Skeletal muscle cell (primary cell): ENCODE measurements around the gene KRTAP4-5.
"Not testable (repeated sequence)": the region's sequence is repeated elsewhere in the genome, so short reads cannot be mapped to it uniquely, and the experiment has no call there.

Source experiments
- DNase-seq: peaks from one replicate; pipeline ENCODE4 v3.0.0-alpha.2; 2010; ENCODE audit warnings: low read depth
- H3K4me3 ChIP-seq: 2 replicates; pipeline ENCODE4 v1.5.1; 2011; ENCODE audit warnings: low read depth, mild to moderate bottlenecking, control low read depth, low read length, moderate library complexity

The KRTAP4-5 gene

GRCh38 chr17:41149652-41149985 is at the start of gene KRTAP4-5:
Gene KRTAP4-5 (minus strand): TSS chr17:41149825. CDS start chr17:41149767, 58 bp downstream.
- DNase-seq, result no peak
- H3K4me3 ChIP-seq, result no peak within 1 kb of the TSS

DNA sequence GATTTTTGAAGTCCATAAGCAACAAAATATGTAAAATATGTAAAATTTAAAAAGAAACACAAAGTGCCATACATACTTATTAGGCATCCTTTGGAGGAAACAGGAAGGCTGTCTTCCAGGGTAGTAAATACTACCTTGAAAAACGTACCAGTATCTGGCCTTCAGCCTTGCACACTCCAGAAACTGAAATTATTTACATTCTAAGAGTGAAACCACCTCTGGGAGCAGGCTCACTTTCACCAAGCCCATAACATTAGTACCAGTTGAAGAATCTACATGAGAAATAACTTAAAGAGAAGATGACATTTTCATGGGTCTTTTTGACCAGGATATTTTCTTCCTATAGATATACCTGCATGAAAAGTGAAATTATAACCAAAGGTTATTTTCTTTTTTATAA is 46.4 kb upstream of the KRTAP4-5 start:
- no peak for DNase-seq
- H3K4me3 ChIP-seq, result no peak overlapping the region

GRCh38 chr17:41190328-41190727 is 40.7 kb upstream of the KRTAP4-5 start:
- no peak overlapping the region for H3K4me3 ChIP-seq
- no peak for DNase-seq

GRCh38 chr17:41189837-41190318 is 40.3 kb upstream of the KRTAP4-5 start, which contains the start of gene KRTAP9-1:
Gene KRTAP9-1 (plus strand): TSS chr17:41189887. CDS start chr17:41189887, 0 bp downstream.
- DNase-seq, H3K4me3 ChIP-seq: not testable (repeated sequence)

DNA sequence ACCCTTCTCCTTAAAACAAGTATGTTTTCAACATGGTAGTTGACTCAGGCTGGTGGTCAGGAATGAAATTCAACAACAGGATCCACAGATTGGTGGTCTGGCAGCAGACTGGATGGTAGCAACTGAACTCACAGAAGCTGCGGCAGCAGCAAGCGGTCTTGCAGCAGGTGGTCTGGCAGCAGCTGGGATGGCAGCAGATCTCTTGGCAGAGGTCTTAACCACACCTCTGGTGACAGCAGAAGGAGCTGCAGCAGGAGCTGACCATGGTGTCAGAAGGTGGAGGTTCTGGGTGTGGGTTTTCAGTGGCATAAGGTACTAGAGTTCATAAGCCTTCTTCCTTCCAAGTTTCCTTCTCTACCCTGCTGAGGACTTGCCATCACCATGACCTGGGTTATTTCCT is 37.2 kb upstream of the KRTAP4-5 start:
- H3K4me3 ChIP-seq, result no peak overlapping the region
- peak; percentile 7 for DNase-seq

- DNase-seq, result no peak
- H3K4me3 ChIP-seq, result no peak overlapping the region
Observed at GRCh38 chr17:41185001-41185400, 35.4 kb upstream of the KRTAP4-5 start.

DNA sequence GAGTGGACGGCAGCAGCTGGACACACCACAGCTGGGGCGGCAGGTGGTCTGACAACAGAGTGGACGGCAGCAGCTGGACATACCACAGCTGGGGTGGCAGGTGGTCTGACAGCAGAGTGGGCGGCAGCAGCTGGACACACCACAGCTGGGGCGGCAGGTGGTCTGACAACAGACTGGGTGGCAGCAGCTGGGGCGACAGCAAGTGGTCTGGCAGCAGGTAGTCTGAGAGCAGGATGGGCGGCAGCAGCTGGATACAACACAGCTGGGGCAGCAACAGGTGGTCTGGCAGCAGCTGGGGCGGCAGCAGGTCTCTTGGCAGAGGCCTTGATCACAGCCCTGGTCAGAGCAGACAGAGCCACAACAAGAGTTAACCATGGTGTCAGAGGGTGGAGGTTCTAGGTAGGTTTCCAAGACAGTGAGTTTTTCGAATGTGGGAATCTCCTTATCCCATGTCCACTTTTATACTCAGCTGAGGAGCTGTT is 34.9 kb upstream of the KRTAP4-5 start, which contains the start of gene KRTAP4-1:
TSS of gene KRTAP4-1 (minus strand) at position 432 of the 482 bp plus-strand sequence. CDS start at position 375, 57 bp downstream.
- no peak for DNase-seq
- no peak within 1 kb of the TSS for H3K4me3 ChIP-seq

- DNase-seq, result no peak
- H3K4me3 ChIP-seq, result no peak overlapping the region
Observed at GRCh38 chr17:41178843-41179616, 29.4 kb upstream of the KRTAP4-5 start.

DNA sequence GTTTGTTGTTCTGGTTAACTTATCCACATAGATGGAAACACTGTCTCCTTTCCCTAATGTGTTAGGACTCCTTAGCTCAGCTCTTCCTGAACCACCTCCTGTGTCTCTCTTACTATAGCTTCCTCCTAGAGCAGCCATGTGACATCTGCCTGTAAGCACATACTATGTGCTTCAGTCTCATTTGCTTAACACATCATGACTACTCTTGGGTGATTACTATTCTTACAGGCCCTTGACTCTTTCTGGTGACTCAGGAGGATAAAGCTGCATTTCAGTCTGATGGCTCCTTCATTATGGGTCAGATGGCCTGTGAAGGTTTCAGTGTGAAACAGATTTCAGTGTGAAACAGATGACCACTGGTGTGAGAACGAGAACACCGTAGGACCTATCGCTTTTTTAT is 28.7 kb upstream of the KRTAP4-5 start:
- DNase-seq, result no peak
- H3K4me3 ChIP-seq, result no peak overlapping the region

DNA sequence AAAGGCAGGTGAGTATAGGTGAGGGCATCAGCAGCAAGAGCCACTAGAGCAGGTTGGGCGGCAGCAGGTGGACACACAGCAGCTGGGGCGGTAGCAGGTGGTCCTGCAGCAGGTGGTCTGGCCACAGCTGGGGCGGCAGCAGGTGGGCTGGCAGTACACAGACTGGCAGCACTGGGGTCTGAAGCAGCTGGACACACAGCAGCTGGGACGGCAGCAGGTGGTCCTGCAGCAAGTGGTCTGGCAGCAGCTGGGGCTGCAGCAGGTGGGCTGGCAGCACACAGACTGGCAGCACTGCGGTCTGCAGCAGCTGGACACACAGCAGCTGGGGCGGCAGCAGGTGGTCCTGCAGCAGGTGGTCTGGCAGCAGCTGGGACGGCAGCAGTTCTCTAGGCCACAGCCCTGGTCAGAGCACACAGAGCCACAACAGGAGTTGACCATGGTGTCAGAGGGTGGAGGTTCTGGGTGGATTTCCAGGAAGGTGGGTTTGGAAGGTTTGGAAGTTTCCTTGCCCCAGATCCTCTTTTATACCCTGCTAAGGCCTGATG is 28.2 kb upstream of the KRTAP4-5 start, which contains the start of gene KRTAP4-2:
TSS of gene KRTAP4-2 (minus strand) at position 495 of the 545 bp plus-strand sequence. CDS start at position 438, 57 bp downstream.
- no peak for DNase-seq

DNA sequence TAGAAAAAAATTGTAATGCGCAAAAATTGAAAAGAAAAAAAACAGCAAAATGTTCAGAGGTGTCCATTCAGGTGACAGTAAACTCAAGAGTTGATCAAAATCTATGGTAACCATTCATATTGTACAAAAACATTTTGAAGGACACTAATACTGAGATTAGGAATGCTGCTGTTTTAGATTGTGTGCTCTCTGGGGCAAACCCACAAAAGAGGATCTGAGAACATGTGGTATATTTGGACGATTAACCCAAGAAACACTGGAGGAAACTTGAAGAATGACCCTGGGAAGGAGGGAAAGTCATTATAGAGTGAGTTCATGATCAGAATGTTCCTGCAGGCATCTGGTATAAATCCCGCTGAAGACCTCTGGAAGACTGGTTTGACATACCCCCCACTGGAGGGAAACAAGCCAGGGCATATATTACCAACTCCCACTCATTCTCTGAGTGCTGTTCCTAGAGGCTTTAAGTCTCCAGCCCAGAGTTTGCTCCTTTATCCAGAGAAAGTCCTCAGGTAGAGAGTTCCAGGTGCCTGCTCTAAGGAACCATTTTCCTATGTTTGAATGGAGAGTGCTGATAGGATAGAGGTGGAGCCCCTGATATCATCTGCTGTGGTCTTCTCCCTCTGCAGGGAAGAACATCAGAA is 27.2 kb upstream of the KRTAP4-5 start:
- DNase-seq, result no peak
- H3K4me3 ChIP-seq, result no peak overlapping the region

More for the DNA sequence above, 28.2 kb upstream of the KRTAP4-5 start, which contains the start of gene KRTAP4-2:
- no peak within 1 kb of the TSS for H3K4me3 ChIP-seq

DNA sequence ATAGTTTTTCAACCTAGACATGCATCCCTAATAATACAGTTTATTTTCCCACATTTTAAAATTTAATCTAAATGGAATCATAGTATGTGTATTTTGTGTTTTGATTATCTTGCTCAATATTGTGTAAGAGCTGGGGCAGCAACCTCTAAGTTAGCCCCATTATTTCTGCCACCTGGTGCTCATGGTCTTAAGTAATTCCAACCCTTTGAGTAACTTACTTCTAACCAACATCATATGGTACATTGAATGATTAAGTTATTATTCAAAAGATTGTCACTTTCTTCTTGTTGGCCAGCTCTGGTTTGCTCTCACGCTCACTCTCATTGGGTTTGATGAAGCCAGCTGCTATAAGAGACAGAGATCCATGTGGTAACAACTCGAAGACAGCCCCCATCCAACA is 22.3 kb upstream of the KRTAP4-5 start:
- no peak overlapping the region for H3K4me3 ChIP-seq
- peak; percentile 11 for DNase-seq

DNA sequence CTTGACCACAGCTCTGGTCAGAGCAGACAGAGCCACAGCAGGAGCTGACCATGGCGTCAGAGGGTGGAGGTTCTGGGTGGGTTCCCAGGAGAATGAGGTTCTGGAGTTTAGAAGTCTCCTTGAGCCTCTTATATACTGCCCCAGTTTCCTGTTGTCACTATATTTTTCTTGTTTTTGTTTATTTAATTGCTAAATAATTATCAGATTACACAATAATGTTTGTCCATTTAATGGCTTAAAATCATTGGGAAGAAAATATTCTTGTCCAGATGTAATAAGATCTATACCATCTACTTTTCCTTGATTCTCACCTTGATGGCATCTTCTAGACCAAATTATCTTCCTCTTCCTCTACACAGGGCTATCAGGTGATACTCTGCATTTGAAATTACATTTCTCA is 18.5 kb upstream of the KRTAP4-5 start, which contains the start of gene KRTAP4-3:
TSS of gene KRTAP4-3 (minus strand) at position 101 of the 400 bp plus-strand sequence. CDS start at position 52, 49 bp downstream.
- no peak within 1 kb of the TSS for H3K4me3 ChIP-seq
- DNase-seq, result no peak

- no peak overlapping the region for H3K4me3 ChIP-seq
- no peak for DNase-seq
Observed at GRCh38 chr17:41167561-41167960, 17.9 kb upstream of the KRTAP4-5 start.

DNA sequence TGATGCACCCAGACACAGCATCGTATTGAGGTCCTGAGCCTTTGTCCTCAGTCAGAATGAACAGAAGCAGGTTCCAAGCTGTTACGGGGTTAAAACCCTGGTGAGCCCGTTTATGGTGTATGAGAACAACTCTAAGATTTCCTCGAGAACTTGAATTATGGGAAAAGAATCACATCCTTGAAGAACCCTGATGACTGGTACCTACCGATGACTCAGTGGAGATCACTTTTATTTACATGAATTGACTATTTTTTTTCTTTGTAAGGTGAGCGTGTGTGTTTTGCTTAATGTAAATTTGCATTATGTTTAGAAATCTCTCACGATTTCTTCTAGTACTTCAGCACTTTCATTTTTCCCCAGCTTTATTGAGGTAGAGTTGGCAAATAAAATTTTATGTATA is 14.2 kb upstream of the KRTAP4-5 start:
- no peak overlapping the region for H3K4me3 ChIP-seq
- no peak for DNase-seq

DNA sequence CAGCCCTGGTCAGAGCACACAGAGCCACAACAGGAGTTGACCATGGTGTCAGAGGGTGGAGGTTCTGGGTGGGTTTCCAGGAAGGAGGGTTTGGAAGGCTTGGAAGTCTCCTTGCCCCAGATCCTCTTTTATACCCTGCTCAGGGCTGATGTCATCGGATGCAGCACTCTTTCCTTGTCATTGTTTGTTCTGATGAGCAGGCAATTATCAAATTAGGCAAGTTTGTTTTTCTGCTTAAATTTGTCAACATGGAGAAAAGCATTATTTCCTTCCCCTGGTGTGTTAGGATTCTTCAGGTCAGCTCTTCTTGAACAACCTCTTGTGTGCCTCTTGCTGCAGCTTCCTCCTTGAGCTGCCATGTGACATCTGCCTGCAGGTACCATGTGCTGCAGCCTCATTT is 11.0 kb upstream of the KRTAP4-5 start, which contains the start of gene KRTAP4-4:
TSS of gene KRTAP4-4 (minus strand) at position 101 of the 400 bp plus-strand sequence. CDS start at position 44, 57 bp downstream.
- no peak for DNase-seq
- H3K4me3 ChIP-seq, result no peak within 1 kb of the TSS

GRCh38 chr17:41160190-41160589 is 10.6 kb upstream of the KRTAP4-5 start:
- DNase-seq, H3K4me3 ChIP-seq: not testable (repeated sequence)

GRCh38 chr17:41153856-41154255 is 4.2 kb upstream of the KRTAP4-5 start:
- no peak for DNase-seq

DNA sequence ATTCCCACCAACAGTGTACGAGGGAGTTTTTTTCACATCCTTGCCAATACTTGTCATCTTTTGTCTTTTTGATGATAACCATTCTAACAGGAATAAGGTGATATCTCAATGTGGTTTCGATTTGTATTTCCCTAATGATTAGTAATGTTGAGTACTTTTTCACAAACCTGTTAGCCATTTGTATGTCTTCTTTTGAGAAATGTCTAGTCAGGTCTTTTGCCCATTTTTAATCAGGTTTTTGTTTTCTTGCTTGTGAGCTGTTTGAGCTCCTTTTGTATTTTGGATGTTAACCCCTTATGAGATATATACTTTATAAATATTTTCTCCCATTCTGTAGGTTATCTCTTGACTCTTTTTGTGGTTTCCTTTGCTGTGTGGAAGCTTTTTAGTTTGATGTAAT is 1.9 kb upstream of the KRTAP4-5 start:
- no peak for DNase-seq

More at GRCh38 chr17:41153856-41154255, 4.2 kb upstream of the KRTAP4-5 start:
- H3K4me3 ChIP-seq, result no peak overlapping the region

DNA sequence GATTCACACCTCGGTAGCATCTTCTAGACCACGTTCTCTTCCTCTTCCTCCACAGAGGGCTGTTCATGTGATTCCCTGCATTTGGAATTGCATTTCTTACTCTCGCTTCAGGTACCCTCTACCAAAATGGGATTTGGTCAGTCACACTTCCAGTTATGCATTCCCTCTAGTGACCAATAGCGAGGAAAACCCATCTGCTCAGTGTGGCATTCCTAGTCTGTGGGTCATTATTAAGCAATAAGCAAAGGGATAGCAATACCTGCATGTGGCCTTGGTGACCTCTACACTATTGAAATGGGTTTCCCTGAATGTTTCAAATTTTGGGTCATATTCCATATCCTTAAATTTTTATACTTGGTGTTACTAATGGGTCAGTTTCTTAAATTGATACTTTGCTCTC is 401 bp upstream of the KRTAP4-5 start:
- no peak overlapping the region for H3K4me3 ChIP-seq
- DNase-seq, result no peak

More for the DNA sequence above, 1.9 kb upstream of the KRTAP4-5 start:
- no peak overlapping the region for H3K4me3 ChIP-seq
